Smooth muscle cell (in vitro differentiated cells): ENCODE data around the gene LARP6. TPM values are rescaled to one million over a fixed set of nuclear protein-coding genes. Genes with fewer than 3 reads are reported as not detected.
"Not testable (repeated sequence)": the region's sequence is repeated elsewhere in the genome, so short reads cannot be mapped to it uniquely, and the experiment has no call there.

Source experiments
- DNase-seq: peaks from one replicate; lab custom pipeline; 2025; ENCODE audit not compliant: unreplicated experiment; lab: John Stamatoyannopoulos, UW
- H2AFZ ChIP-seq: fragments of 200-600 bp; sonication (generic); 2 replicates; pipeline ENCODE4 v1.6.0; 2016; ENCODE audit warnings: antibody characterized with exemption, low read depth, mild to moderate bottlenecking
- H3F3A ChIP-seq: fragments of 200-600 bp; sonication (generic); 2 replicates; pipeline ENCODE4 v1.6.0; 2017; ENCODE audit warnings: antibody characterized with exemption, low read depth
- H3K27ac ChIP-seq: fragments of 200-600 bp; sonication (generic); 2 replicates; pipeline ENCODE4 v1.5.1; 2016; ENCODE audit warnings: low read depth, mild to moderate bottlenecking
- H3K27me3 ChIP-seq: fragments of 200-600 bp; sonication (generic); 2 replicates; pipeline ENCODE4 v1.6.1; 2016; ENCODE audit warnings: low read depth, mild to moderate bottlenecking
- H3K36me3 ChIP-seq: fragments of 200-600 bp; sonication (generic); 2 replicates; pipeline ENCODE4 v1.5.1; 2016; ENCODE audit warnings: low read depth
- H3K4me1 ChIP-seq: fragments of 200-600 bp; sonication (generic); 2 replicates; pipeline ENCODE4 v1.5.1; 2016; ENCODE audit warnings: low read depth
- H3K4me2 ChIP-seq: fragments of 200-600 bp; sonication (generic); 2 replicates; pipeline ENCODE4 v1.6.0; 2016; ENCODE audit warnings: mild to moderate bottlenecking
- H3K4me3 ChIP-seq: fragments of 200-600 bp; sonication (generic); 2 replicates; pipeline ENCODE4 v1.5.1; 2016; ENCODE audit warnings: mild to moderate bottlenecking
- H3K79me2 ChIP-seq: fragments of 200-600 bp; sonication (generic); 2 replicates; pipeline ENCODE4 v1.6.0; 2016; ENCODE audit warnings: low read depth, mild to moderate bottlenecking
- H3K9ac ChIP-seq: fragments of 200-600 bp; sonication (generic); 2 replicates; pipeline ENCODE4 v1.6.0; 2016; ENCODE audit warnings: low read depth
- H3K9me3 ChIP-seq: fragments of 200-600 bp; sonication (generic); replicated peaks from 2 replicates; pipeline ENCODE4 v1.5.1; 2016; ENCODE audit warnings: low read depth
- H4K20me1 ChIP-seq: fragments of 200-600 bp; sonication (generic); 2 replicates; pipeline ENCODE4 v1.6.0; 2016; ENCODE audit warnings: low read depth
- CTCF ChIP-seq: fragments of 200-600 bp; sonication (generic); IDR thresholded peaks from 2 replicates; pipeline ENCODE4 v1.5.1; 2017; ENCODE audit warnings: borderline replicate concordance, mild to moderate bottlenecking, antibody characterized with exemption; ENCODE audit not compliant: insufficient read depth, poor library complexity, severe bottlenecking
- WGBS: methylation state at CpG from one replicate; pipeline ENCODE4 v1.1.7; 2016; ENCODE audit warnings: low lambda C conversion rate; 5-methylcytosine and 5-hydroxymethylcytosine counted together
- polyA plus RNA-seq: library from polyadenylated mRNA; unstranded; fragments of >200 nt; fragmentation: Nextera tagmentation; extraction: Ambion mirVana; gene quantifications from 2 replicates; pipeline ENCODE4 v1.2.1, GENCODE V29; 2016
- total RNA-seq: library from RNA; depleted of rRNA; stranded (reverse); fragments of >200 nt; gene quantifications from 2 replicates; pipeline ENCODE4 v1.2.3, GENCODE V29; 2014

LARP6 gene
- total and polyA plus RNA-seq, 2 experiments from 2014 or later = 55.1 to 69.5 TPM

DNA sequence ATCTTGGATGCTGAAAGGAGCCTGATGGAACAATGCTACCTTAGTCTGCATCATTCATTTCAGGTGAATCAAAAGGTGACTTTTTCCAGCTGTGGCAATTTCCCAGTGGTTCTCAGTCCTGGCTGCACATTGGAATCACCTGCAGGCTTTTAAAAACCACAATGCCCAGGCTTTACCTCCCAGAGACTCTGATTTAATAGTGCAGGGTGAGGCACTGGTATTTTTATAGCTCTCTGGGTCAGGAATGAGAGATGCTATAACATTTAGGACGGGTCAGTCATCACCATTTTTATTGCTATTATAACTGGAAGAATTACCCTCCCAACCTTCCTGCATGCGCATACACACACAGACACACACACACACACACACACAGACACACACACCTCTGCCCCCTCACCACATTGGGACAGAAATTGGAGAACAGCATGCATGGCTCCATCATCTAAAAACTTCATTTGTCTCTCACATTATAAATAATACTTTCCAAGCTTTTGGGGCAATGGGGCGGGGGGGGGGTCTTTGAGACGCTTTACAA, 41.1 kb downstream of the LARP6 start:
- no peaks in the 10 kb centered on the region for H3K9me3 ChIP-seq
- no peaks in the 10 kb centered on the region for H3F3A ChIP-seq
- no peak overlapping the region for H3K4me2 ChIP-seq
- H3K4me1 ChIP-seq = no peaks in the 10 kb centered on the region
- no peaks in the 10 kb centered on the region for H4K20me1 ChIP-seq
- no peaks in the 10 kb centered on the region for H3K27me3 ChIP-seq
- DNase-seq = no peak
- H3K79me2 ChIP-seq = no peaks in the 10 kb centered on the region
- H3K9ac ChIP-seq = no peak overlapping the region
- no peak overlapping the region for H3K27ac ChIP-seq
- no peak overlapping the region for H2AFZ ChIP-seq
- no peaks in the 10 kb centered on the region for H3K36me3 ChIP-seq
- no peak overlapping the region for H3K4me3 ChIP-seq
- no peak for TF ChIP-seq CTCF
- 89% methylated on average over 4 of the region's 4 CpGs for WGBS

GRCh38 chr15:70810916-70811578, 42.9 kb downstream of the LARP6 start:
- Histone ChIP-seq H3K79me2 (no peaks in the 10 kb centered on the region), H3K27me3 (no peaks in the 10 kb centered on the region), H3K4me3 (no peak overlapping the region), H3K36me3 (no peaks in the 10 kb centered on the region), H3K4me1 (no peaks in the 10 kb centered on the region), H3K27ac (no peak overlapping the region), H2AFZ (no peak overlapping the region), H3K9ac (no peak overlapping the region), H3F3A (no peaks in the 10 kb centered on the region), H4K20me1 (no peaks in the 10 kb centered on the region), H3K4me2 (no peak overlapping the region), H3K9me3 (no peaks in the 10 kb centered on the region)
- WGBS = 87% methylated on average over 9 of the region's 9 CpGs
- no peak for TF ChIP-seq CTCF
- no peak for DNase-seq

- Histone ChIP-seq H3K9me3 (no peaks in the 10 kb centered on the region), H3K27ac (no peak overlapping the region), H3K27me3 (no peaks in the 10 kb centered on the region), H4K20me1 (no peaks in the 10 kb centered on the region), H3K4me1 (no peaks in the 10 kb centered on the region), H3K79me2 (no peaks in the 10 kb centered on the region), H3F3A (no peaks in the 10 kb centered on the region), H3K9ac (no peak overlapping the region), H3K4me3 (no peak overlapping the region), H3K4me2 (no peak overlapping the region), H3K36me3 (no peaks in the 10 kb centered on the region), H2AFZ (no peak overlapping the region)
- DNase-seq = no peak
- WGBS = 89% methylated on average over 9 of the region's 9 CpGs
- TF ChIP-seq CTCF = no peak
Measured at GRCh38 chr15:70806992-70807712, 46.8 kb downstream of the LARP6 start.

- H3K27ac ChIP-seq, H3K36me3 ChIP-seq, H4K20me1 ChIP-seq, DNase-seq, H3K9me3 ChIP-seq, H3K9ac ChIP-seq, H2AFZ ChIP-seq, H3K4me2 ChIP-seq, H3K4me3 ChIP-seq, H3K4me1 ChIP-seq, H3K79me2 ChIP-seq, H3K27me3 ChIP-seq: not testable (repeated sequence)
- peaks cover 12% of the 10 kb centered on the region for H3F3A ChIP-seq
- WGBS = 95% methylated on average over 9 of the region's 9 CpGs
Measured at GRCh38 chr15:70804388-70804787, 49.6 kb downstream of the LARP6 start.
